ACC112 (cell line): ENCODE measurements around the gene KPTN.
A peak's percentile ranks its signal among the peaks of the same experiment; 100 is the strongest.

Experiments used
- H2AFZ ChIP-seq: fragments of 200-600 bp; sonication (generic); one replicate; pipeline ENCODE4 v1.6.0; 2017; ENCODE audit warnings: antibody characterized with exemption, low read length; ENCODE audit not compliant: unreplicated experiment
- H3K27ac ChIP-seq: fragments of 200-600 bp; sonication (generic); 2 replicates; pipeline ENCODE4 v1.5.1; 2014; ENCODE audit warnings: low read depth, mild to moderate bottlenecking, antibody characterized with exemption, low read length, moderate library complexity
- H3K27me3 ChIP-seq: fragments of 200-600 bp; sonication (generic); 2 replicates; pipeline ENCODE4 v1.6.1; 2014; ENCODE audit warnings: mild to moderate bottlenecking, antibody characterized with exemption, low read length, moderate library complexity, mixed read lengths; ENCODE audit not compliant: insufficient read depth
- H3K36me3 ChIP-seq: fragments of 200-600 bp; sonication (generic); 2 replicates; pipeline ENCODE4 v1.6.1; 2016; ENCODE audit warnings: mild to moderate bottlenecking, antibody characterized with exemption, low read length, moderate library complexity, mixed read lengths; ENCODE audit not compliant: insufficient read depth
- H3K4me1 ChIP-seq: fragments of 200-600 bp; sonication (generic); one replicate; pipeline ENCODE4 v1.6.1; 2016; ENCODE audit warnings: low read length, mixed read lengths; ENCODE audit not compliant: insufficient read depth, unreplicated experiment, control insufficient read depth
- H3K4me3 ChIP-seq: fragments of 200-600 bp; sonication (generic); 2 replicates; pipeline ENCODE4 v1.5.1; 2014; ENCODE audit warnings: mild to moderate bottlenecking, low read depth, low read length
- H3K79me2 ChIP-seq: fragments of 200-600 bp; sonication (generic); one replicate; pipeline ENCODE4 v1.6.0; 2016; ENCODE audit warnings: low read length; ENCODE audit not compliant: control insufficient read depth, unreplicated experiment, insufficient read depth

The KPTN gene

DNA sequence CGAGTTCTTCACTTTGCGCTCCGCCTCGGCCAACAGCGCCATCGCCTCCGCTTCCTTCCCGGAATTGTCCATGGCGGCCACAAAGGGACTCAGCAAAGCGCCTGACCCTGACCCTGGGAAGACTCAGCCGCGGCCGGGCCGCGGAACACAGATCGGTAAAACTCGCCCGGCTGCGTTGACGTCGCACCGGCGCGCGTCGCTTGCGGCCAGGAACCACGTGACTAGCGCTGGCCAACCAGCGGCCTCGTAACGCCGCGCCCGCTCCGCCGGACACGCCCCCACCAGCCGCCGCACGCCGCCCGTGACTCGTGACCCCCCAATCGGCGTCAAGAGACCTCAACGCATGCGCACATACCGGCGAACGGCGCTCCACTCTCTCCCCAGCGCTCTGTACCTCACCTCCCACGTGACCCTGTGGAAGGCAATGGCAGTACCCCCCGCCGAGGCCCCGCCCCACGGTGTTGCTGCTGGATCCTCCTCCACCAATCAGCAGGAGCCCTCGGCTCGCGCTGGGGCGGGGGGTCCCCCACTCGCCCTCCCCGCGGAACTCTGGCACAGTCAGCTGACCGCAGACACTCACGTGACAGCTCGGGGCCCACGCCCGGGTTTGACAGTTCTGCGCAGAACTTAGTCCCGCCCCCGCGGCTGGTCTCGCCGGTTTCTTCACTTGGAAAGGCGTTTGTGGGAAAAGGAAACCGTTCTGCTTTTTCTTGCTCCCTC is 31.0 kb upstream of the KPTN start, which contains the start of gene NAPA:
Gene NAPA, minus strand, starts transcription at position 195 of the 720 bp plus-strand sequence. Its CDS starts 123 bp downstream, at position 72.
- H3K4me1 ChIP-seq = peaks cover 31% of the 10 kb centered on the region

DNA sequence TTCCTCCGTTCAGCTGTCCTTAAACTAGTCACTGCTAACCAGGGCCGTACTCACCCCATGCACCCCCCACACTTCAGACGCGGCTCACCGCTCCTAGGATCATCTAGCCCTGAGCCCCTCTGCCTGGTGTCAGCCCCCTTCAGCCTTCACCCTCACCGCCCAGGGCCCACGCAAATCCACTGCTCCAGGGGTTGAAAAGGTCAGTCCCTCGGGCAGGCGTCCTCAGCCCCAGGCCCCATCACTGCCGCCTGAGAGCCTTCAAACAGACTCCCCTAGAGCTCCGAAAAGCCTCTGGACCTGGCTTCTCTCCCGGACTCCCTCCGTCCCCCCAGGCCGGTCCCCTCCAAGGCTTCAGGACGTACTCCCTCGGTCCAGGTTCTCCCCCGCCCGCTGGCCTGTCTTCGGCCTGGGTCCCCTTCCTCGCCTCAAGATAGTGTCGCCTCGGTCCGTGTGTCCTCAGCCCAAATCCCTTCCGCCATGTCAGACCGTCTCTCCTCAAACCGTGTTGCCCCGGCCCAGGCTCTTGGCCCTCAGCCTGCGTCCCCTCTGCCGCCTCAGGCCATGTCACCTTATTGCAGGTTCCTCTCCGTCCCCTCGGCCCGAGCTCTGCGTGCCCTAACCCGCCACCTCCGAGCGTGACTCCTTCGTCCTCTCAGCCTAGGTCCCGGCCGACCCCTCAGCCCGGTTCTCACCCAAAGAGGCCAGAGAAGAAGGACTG is 30.3 kb upstream of the KPTN start:
- peak overlapping the region; percentile 89 for H3K27ac ChIP-seq
- H3K27me3 ChIP-seq = no peaks in the 10 kb centered on the region
- H3K36me3 ChIP-seq = no peaks in the 10 kb centered on the region
- H2AFZ ChIP-seq = peak overlapping the region; percentile 64
- H3K79me2 ChIP-seq = peaks cover 53% of the 10 kb centered on the region
- peaks cover 36% of the 10 kb centered on the region for H3K4me1 ChIP-seq
- peak overlapping the region; percentile 90 for H3K4me3 ChIP-seq

More for the DNA sequence above, 31.0 kb upstream of the KPTN start, which contains the start of gene NAPA:
- peak within 1 kb of the TSS; percentile 89 for H3K27ac ChIP-seq
- no peaks in the 10 kb centered on the region for H3K36me3 ChIP-seq
- H2AFZ ChIP-seq = peak within 1 kb of the TSS; percentile 86
- H3K4me3 ChIP-seq = peak within 1 kb of the TSS; percentile 90
- H3K79me2 ChIP-seq = peaks cover 46% of the 10 kb centered on the region
- H3K27me3 ChIP-seq = no peaks in the 10 kb centered on the region

DNA sequence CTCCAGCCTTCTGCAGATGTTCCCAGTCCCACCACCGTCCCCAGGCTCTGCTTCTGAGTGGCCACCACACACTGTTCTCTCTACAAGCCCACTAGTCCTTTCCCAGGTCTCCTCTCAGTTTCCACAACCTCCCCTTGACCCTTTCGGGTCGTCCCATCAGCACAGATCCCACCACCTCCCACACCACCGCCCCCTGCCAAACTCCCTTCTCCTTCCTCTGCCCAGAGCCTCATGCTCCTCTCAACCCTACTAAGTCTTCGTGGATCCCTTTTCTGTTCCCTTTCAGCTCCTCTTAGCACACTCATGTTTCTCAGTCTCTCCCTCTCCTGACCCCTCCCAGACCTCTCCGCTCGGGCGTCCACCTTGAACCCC is 28.9 kb upstream of the KPTN start:
- H3K79me2 ChIP-seq = peaks cover 66% of the 10 kb centered on the region
- H3K4me1 ChIP-seq = peaks cover 36% of the 10 kb centered on the region
- no peaks in the 10 kb centered on the region for H3K27me3 ChIP-seq
- no peak overlapping the region for H2AFZ ChIP-seq
- no peaks in the 10 kb centered on the region for H3K36me3 ChIP-seq
- 0 out of 2 replicates have a peak overlapping the region, but pooled peaks have one; percentile 6 for H3K27ac ChIP-seq
- H3K4me3 ChIP-seq = peak overlapping the region; percentile 90

DNA sequence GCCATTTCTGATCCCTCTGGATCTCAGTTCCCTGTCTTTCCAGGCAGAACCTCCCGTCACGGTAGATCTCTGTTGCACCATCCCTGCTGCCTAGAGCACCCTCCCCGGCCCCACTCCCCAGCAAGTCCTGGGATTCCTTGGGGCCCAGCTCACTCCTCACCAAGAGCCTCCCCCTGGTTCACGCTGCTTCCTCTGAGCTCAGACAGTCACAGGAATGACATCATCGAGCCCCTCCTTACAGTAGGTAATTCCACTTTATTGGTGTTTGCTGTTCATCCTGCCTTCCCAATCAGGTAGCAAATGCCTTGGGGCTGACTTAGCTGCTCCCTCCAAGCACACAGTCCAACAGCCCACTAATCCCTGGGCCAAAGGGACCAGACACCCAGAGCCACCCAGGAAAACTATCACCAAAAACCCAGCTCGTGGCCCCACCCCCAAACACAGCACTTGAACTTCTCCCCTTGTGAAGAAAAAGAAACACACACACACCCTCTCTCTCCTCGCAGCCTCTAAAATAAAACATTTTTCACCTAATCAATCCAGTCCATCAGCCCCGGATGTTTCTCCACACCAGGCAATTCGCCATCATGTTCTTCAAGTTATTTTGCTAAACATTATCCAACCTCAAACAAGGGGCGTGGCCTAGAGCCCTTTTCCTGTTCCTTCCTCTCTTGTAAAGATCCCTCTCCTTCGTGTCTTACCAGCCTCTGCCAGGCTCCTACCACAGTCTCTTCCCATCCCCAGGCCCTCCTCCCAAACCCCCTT is 28.3 kb upstream of the KPTN start:
- H3K4me3 ChIP-seq = peak overlapping the region; percentile 90

DNA sequence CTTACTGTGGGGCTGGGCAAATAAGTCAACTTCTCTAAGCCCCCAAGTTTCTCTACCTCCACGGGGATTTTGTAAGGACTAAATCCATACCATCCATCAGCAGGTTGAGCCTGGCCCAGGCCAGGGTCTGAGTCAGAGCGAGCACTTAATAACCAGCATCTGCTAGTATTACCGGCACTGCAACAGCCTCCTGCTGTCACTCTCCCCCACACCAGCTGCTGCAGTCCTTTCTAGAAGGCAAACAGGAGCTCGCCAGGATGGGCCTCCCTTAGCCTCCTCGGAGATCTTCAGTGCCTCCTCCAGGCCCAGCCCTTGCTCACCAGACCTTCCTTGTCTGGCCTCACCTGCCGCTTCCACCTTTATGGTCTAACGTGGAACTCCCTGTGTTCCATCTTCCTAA is 27.7 kb upstream of the KPTN start:
- Histone ChIP-seq H3K79me2 (peaks cover 79% of the 10 kb centered on the region), H3K27ac (peak overlapping the region; percentile 16; the same call in 1 of the 2 replicates), H2AFZ (no peak overlapping the region), H3K27me3 (no peaks in the 10 kb centered on the region), H3K36me3 (no peaks in the 10 kb centered on the region), H3K4me3 (peak overlapping the region; percentile 45), H3K4me1 (peaks cover 36% of the 10 kb centered on the region)

More for the DNA sequence above, 28.3 kb upstream of the KPTN start:
- no peak overlapping the region for H2AFZ ChIP-seq
- no peaks in the 10 kb centered on the region for H3K27me3 ChIP-seq
- no peaks in the 10 kb centered on the region for H3K36me3 ChIP-seq
- peaks cover 72% of the 10 kb centered on the region for H3K79me2 ChIP-seq
- 0 out of 2 replicates have a peak overlapping the region, but pooled peaks have one; percentile 6 for H3K27ac ChIP-seq
- H3K4me1 ChIP-seq = peaks cover 36% of the 10 kb centered on the region

DNA sequence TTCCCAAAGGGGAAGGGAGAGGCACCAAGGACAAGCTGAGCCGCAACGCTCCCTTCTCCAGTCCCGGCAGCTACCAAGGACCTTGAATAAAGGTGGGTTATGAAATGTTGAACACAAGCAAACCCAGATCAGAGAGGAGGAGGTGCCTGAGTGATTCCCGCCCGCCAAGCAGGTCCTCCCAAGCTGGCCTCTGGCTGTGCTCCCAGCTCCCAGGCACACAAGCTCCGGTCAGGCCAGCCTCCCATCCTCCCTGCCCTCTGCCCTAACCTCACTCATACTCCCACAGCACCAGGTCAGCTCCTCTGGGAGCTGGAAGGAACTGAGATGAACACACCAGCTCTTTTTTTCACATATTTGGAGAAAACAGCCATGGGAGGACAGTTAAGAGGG is 27.1 kb upstream of the KPTN start:
- Histone ChIP-seq H2AFZ (no peak overlapping the region), H3K4me1 (peaks cover 36% of the 10 kb centered on the region), H3K4me3 (peak overlapping the region; percentile 45), H3K36me3 (no peaks in the 10 kb centered on the region), H3K27me3 (no peaks in the 10 kb centered on the region), H3K27ac (0 out of 2 replicates have a peak overlapping the region, but pooled peaks have one; percentile 16), H3K79me2 (peaks cover 84% of the 10 kb centered on the region)

DNA sequence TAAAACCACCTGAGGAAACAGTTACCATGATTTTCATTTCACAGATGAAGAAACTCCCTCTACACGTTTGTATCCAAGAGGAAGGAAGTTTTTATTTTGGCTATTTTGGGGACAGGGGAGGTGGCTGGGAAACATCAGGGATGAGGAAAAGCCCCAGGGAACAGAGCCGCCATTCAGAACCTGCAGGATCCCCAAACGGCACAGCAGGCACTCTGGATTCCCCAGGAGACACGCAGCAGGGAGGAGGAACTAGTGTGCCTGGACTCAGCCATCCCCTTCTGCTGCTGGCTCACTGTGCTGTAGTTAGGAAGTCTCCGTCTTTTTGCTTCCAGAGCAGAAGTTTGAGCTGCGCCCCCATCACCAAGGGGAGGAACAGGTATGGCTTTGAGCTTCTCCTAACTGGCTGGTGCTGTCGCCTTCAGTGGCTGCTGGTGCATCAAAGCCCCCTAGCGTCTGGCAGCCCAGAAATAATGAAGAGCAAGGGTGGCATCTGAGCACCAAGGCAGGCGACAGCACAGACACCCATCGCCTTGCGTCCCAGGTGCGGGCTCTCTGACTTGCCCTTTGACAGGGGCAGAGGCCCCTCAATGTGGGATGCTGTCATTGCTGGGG is 26.6 kb upstream of the KPTN start:
- H3K4me3 ChIP-seq = no peak overlapping the region
- H3K79me2 ChIP-seq = peaks cover 84% of the 10 kb centered on the region
- H3K4me1 ChIP-seq = peaks cover 36% of the 10 kb centered on the region
- no peaks in the 10 kb centered on the region for H3K27me3 ChIP-seq
- no peaks in the 10 kb centered on the region for H3K36me3 ChIP-seq
- H2AFZ ChIP-seq = no peak overlapping the region
- H3K27ac ChIP-seq = no peak overlapping the region

DNA sequence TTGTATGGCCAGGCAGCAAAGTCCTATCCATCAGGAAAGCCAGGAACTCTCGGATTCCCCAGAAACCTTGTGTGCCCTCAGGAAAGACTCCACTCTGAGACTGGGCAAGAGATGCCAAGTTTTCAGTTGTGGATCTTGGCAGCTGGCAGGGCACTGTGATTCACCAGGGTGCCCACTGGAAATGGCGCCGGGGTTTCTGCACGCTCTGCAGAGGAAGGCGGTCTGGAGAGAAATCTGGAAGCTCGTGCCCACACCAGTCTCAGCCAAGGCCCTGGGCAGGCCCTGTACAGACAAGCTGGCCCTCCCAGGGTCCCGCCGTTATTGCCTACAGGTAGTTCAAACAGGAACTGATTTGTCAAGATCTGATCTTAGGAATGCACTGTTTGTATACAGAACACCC is 26.0 kb upstream of the KPTN start:
- Histone ChIP-seq H3K27me3 (no peaks in the 10 kb centered on the region), H3K36me3 (no peaks in the 10 kb centered on the region), H3K27ac (no peak overlapping the region; the same call in 1 of the 2 replicates), H2AFZ (no peak overlapping the region), H3K4me1 (peaks cover 36% of the 10 kb centered on the region), H3K79me2 (peaks cover 89% of the 10 kb centered on the region), H3K4me3 (no peak overlapping the region)

DNA sequence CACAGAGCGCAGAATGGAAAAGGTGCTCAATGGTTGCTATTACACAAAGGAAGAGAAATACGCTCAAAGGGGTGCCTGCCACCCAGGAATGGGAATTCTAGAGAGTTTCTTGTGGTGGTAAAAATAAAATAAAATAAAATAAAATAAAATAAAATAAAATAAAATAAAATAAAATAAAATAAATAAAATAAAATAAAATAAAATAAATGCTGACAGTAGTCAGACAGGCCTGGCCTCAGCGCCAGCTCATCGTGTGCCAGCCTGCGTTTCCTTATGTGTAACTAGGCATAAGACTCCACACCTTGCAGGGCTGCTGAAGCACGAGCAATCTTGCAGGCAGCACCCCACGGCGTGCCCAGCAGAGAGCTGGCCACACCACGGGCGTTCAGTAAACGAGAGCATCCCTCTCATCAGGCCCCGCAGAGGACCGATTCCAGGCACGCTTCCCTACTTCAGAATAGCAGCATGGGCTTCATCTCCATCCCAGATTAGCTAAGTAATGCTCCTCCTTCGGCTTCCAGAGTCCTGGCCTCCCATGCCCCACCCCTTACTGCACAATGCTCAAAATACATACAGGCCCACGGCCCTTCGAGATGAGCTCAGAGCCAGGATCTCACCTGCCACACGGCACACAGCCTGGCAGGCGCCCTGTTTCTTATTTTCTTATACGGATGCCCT is 25.3 kb upstream of the KPTN start:
- no peak overlapping the region; the same call in 1 of the 2 replicates for H3K27ac ChIP-seq
- no peak overlapping the region for H2AFZ ChIP-seq
- peaks cover 36% of the 10 kb centered on the region for H3K4me1 ChIP-seq
- H3K36me3 ChIP-seq = no peaks in the 10 kb centered on the region
- H3K27me3 ChIP-seq = no peaks in the 10 kb centered on the region
- no peak overlapping the region for H3K4me3 ChIP-seq
- H3K79me2 ChIP-seq = peaks cover 84% of the 10 kb centered on the region
